ENCODE measurements around the gene C13orf42. TPM values are rescaled to one million over a fixed set of nuclear protein-coding genes. Genes with fewer than 3 reads are reported as not detected.

The C13orf42 gene
- total RNA-seq, 4 donors from 2014 or later, result not detected

- no peak for DNase-seq
- H3K4me1 ChIP-seq, result no peaks in the 10 kb centered on the region
- H3K4me3 ChIP-seq, result no peak overlapping the region
- no peaks in the 10 kb centered on the region for H3K36me3 ChIP-seq
- no peak for TF ChIP-seq POLR2A (IDR thresholded peaks at IDR 0.05)
- no peak for TF ChIP-seq CTCF (IDR thresholded peaks at IDR 0.05)
- H3K27ac ChIP-seq, result no peak overlapping the region
- no peaks in the 10 kb centered on the region for H3K9me3 ChIP-seq
- intact Hi-C loops (cut with DNase I; ENCODE audit: low total_unique reads), result no loop called here
- H3K27me3 ChIP-seq, result no peaks in the 10 kb centered on the region
Observed at GRCh38 chr13:51057001-51057400, 54.1 kb downstream of the C13orf42 start.

DNA sequence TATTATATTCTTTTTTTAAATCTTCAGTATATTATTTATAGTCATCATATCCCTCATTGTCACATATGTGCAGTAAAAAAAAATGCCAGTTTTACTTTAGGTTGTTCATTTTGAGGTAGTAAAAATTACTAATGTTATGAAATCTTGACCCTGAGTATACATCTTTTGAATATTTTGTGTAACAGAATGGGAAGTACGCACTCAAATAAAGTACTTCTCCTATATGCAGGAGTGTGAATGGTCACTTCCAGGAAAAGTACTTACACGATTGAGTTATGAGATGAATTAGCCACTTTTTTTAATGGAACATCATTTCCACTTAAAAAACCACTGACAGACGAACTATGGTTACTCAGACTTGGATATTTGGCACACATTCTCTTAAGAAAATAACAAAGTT lies 58.5 kb downstream of the C13orf42 start:
- H3K9me3 ChIP-seq, result no peaks in the 10 kb centered on the region
- no peaks in the 10 kb centered on the region for H3K36me3 ChIP-seq
- H3K4me1 ChIP-seq, result no peaks in the 10 kb centered on the region
- H3K27me3 ChIP-seq, result no peaks in the 10 kb centered on the region
- no peak for DNase-seq
- H3K4me3 ChIP-seq, result no peak overlapping the region
- intact Hi-C loops (cut with DNase I; ENCODE audit: low total_unique reads), result no loop called here
- H3K27ac ChIP-seq, result no peak overlapping the region
- no peak for TF ChIP-seq POLR2A (IDR thresholded peaks at IDR 0.05)
- TF ChIP-seq CTCF (IDR thresholded peaks at IDR 0.05), result no peak

DNA sequence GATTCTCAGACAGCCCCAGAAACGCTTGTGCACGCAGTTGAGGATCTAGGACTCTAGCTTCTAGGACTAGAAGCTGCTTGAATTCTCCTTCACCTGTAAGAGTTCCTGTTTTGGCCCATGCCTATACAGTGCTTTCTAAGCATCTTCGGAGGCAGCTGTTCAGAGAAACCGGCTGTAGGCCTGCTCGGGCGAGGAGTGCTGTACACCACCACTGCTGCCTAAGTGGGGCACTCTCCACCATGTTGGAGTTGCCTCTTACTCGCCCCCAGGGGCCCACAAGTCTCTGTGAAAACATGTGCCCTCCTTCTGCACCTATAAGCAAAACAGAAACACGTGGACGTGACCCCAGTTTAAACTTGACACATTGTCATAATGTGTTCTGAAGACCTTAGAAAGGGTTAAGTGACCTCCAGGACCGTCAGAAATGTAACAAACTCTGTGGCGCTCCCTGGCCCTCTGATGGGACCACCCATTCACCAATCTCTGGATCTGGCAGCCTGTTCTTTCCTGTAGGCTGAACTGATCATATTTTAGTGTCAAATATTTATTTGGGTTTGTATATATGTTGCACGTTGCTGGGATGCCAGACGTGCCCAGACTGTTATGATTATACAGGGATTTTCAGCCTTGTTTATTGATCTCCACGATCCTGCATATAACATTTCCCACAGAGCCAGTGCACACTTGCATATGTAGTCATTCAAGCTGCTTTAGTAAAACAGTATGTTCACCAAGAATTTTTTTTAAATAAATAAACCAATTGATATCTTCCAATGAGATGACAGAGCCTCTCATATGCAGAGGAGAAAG lies 60.8 kb downstream of the C13orf42 start:
- intact Hi-C loops (cut with DNase I; ENCODE audit: low total_unique reads), result no loop called here
- Histone ChIP-seq H3K4me1 (no peaks in the 10 kb centered on the region), H3K9me3 (no peaks in the 10 kb centered on the region), H3K4me3 (no peak overlapping the region), H3K27me3 (no peaks in the 10 kb centered on the region), H3K27ac (no peak overlapping the region), H3K36me3 (no peaks in the 10 kb centered on the region)
- TF ChIP-seq POLR2A (IDR thresholded peaks at IDR 0.05) (no peak), CTCF (IDR thresholded peaks at IDR 0.05) (no peak)
- no peak for DNase-seq

DNA sequence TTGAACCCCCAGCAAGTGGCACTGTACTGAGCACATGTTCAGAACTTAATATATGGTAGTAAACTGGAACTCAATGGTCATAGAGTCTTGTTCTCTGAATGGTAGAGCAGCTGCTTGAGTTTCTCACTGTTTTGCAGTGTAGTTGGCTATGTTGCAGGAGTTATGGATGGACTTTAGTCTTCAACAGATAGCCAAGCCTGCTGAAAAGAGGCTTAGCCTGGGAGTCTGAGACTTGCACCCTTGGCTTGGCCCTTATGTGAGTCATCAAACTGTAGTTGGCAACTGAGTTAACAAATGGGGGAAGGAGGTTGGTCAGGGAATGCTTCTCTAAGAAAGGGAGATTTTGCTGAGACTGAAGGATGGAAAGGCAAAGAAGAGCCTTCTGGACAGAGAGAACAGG lies 62.5 kb downstream of the C13orf42 start:
- Histone ChIP-seq H3K9me3 (no peaks in the 10 kb centered on the region), H3K36me3 (no peaks in the 10 kb centered on the region), H3K27me3 (no peaks in the 10 kb centered on the region), H3K4me3 (no peak overlapping the region), H3K4me1 (no peaks in the 10 kb centered on the region), H3K27ac (no peak overlapping the region)
- DNase-seq, result no peak
- TF ChIP-seq POLR2A (IDR thresholded peaks at IDR 0.05) (no peak), CTCF (IDR thresholded peaks at IDR 0.05) (no peak)
- intact Hi-C loops (cut with DNase I; ENCODE audit: low total_unique reads), result no loop called here

DNA sequence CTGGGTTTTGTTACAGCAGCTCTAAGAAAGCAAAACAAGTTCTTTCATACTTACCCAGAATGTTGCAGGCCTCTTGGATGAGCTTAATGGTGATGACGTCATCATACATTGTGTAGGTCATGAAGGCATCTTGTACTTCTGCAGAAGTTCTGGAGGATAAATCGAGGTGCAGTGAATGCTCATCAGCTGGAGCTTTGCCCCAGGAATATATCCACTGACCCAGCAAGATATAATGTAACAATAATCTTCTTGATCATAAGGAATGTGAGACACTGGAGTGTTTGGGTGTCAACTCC lies 63.0 kb downstream of the C13orf42 start:
- DNase-seq, result no peak
- no peaks in the 10 kb centered on the region for H3K4me1 ChIP-seq
- H3K36me3 ChIP-seq, result no peaks in the 10 kb centered on the region
- intact Hi-C loops (cut with DNase I; ENCODE audit: low total_unique reads), result no loop called here
- TF ChIP-seq CTCF (IDR thresholded peaks at IDR 0.05), result no peak
- no peak for TF ChIP-seq POLR2A (IDR thresholded peaks at IDR 0.05)
- H3K4me3 ChIP-seq, result no peak overlapping the region
- H3K9me3 ChIP-seq, result no peaks in the 10 kb centered on the region
- no peaks in the 10 kb centered on the region for H3K27me3 ChIP-seq
- no peak overlapping the region for H3K27ac ChIP-seq
